Brain pericyte (primary cell): ENCODE results near the gene EEF1A1.
"Not testable (repeated sequence)": the region's sequence is repeated elsewhere in the genome, so short reads cannot be mapped to it uniquely, and the experiment has no call there.

ENCODE experiments used
- DNase-seq: peaks from one replicate; pipeline ENCODE4 v3.0.0-alpha.2; 2012; ENCODE audit warnings: low read depth, low spot score

Gene EEF1A1

DNA sequence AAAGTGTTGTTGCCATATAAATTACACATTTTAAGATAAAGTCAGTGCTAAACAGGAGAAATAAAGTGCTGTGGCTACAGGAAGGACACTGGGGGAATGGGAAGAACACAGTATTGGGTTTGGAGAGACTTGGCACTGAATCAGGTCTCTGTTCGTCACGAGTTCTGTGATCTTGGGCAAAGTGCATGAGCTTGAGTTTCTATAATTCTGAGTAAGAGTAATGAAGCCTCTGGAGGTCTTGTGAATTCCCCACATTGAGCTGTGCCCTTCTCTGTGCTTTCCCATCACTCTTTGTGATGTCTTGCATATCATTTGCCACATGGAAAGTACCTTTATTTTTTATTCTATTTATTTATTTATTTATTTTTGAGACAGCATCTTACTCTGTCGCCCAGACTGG, 16.8 kb upstream of the EEF1A1 start:
- no peak for DNase-seq

DNA sequence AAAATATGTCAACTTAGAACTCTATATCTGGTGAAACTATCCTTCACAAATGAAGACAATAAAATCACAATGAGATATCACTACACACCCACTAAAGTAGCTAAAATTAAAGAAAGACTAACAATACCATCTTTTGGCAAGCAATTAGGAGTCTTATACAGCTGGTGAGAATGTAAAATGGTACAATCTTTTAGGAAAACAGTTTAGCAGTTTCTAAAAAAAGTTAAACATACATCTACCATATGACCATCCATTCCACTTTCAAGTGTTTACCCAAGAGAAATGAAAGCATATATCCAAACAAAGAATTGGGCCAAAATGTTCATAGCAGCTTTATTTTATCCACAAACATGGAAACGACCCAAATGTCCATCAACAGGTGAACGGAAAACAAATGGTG, 13.8 kb upstream of the EEF1A1 start:
- DNase-seq: no peak

DNA sequence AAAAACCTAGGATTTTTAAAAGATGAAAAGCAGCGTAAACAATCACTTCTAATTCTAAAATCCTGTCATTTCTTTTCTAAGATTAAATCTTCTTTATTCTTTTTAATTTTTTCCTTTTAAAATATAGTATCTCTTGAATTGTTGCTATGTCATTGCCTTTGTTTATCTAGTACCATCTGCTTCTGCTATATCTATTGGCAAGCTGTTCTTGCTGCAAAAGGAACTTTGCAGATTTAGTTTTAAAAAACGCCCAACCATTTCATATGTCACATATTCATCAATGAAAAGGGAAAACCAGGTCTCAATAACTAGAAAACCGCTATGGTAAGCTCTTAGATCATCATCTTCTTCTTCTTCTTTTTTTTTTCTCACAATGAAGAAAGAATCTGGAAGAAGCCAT, 11.5 kb upstream of the EEF1A1 start:
- no peak for DNase-seq

DNA sequence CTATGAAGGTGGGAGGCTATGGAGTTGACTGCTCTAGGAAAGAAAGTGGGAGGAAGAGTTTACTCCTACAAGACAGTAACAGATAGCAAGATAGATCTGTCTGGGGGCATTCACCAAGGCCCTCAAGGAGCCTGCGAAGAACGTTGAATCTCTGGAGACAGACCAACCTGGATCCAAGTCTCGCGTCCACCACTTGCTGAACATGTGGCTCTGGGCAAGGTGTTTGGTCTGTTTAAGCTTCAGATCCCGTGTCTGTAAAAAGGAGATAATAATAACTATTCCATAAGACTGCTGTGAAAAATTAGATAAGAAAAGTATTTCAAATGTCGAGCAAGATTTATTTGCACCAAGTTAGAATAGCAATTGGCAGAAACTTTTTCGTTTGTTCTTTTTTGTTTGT, 8.1 kb upstream of the EEF1A1 start:
- no peak for DNase-seq

DNA sequence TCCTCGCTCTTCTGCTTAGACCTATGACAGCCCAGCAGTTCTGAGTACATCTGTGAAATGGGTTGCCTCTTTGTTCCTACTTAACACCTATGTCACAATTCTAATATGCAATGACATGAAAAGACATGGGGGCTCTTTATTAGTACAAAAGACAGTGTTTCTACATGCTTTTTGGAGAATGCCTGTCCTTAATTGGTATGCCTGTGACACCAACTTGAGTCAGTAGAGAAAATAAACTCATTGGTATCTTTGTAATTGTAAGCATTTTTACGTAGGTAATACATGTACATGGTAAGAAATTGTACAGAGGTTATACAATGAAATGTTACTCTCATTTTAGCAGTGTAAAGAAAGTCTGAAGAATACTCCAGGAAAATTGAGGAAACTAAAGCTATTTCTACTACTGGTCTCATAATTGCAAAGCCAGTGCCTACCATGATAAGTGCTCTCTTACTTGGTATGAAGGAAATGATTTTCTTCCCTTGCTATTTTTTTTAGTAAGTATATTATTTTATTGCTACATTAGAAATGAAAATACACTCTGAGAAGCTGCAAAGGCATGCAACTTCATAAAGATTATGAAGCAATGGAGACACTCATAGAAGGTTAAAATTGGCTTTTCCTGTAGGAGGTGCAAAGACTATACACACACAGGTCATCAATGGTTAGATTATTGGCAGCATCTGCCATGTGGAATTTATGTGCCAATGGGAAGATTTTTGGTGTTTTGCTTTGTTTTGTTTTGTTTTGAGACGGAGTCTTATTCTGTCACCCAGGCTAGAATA, 4.9 kb upstream of the EEF1A1 start:
- DNase-seq: no peak

DNA sequence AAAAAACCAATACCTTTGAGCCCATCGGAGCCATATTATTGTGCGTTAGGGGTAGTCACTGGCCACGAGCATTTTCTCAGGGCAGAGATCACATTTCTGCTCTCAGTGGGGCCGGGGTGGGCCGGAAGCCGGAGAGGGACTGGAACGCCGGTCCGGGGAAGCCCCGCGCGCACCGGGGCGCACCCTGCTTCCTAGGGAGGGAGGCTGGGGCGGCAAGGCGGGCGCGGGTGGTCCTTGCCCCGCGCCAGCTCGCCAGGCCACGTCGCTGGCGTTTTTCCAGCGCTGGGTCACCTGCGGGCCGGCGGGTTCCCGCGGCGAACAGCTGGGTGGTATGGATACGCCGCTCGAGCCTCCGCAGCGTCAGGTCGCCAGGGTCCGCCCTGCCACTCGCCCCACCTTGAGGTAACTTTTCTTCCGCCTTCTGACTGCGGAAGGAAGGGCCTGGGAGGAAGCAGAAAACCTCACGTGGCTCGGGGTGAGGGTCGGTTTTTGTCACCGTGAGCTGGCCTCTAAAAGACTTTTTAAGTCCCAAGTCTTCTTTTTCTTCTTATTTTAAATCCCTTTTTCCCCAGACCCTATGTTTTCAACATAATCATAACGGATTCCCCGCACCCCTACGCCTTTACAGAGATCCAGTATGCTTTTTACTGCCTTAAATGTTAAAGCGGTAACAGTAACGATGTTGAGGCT, 2.7 kb upstream of the EEF1A1 start:
- no peak for DNase-seq

DNA sequence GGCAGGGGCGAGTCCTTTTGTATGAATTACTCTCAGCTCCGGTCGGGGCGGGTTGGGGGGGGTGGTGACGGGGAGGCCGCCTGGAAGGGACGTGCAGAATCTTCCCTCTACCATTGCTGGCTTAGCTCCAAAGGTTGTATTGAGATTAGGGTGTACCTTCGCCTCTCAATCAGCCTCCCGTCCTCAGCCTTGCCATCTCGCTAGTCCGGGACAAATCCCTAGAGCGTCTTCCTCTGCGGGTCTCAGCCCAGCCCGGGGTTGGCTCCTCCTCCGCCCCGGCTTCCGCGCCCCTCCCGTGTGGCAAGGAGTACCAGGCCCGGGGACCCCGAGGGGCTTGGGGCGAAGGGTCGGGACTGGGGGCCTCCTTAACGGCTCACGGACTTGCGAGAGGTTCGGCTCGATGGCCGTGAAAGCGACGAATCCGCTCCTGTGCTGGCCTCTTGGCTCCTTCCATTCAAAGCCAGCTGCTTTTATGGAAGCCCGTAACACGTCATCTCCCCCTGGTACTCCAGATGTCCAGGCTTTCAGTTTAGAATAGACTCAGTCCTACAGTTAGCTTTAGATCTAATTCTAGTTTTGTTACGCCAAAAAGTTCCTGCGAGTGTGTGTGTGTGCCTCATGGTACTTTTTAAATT, 636 bp upstream of the EEF1A1 start:
- peak; percentile 80 for DNase-seq

DNA sequence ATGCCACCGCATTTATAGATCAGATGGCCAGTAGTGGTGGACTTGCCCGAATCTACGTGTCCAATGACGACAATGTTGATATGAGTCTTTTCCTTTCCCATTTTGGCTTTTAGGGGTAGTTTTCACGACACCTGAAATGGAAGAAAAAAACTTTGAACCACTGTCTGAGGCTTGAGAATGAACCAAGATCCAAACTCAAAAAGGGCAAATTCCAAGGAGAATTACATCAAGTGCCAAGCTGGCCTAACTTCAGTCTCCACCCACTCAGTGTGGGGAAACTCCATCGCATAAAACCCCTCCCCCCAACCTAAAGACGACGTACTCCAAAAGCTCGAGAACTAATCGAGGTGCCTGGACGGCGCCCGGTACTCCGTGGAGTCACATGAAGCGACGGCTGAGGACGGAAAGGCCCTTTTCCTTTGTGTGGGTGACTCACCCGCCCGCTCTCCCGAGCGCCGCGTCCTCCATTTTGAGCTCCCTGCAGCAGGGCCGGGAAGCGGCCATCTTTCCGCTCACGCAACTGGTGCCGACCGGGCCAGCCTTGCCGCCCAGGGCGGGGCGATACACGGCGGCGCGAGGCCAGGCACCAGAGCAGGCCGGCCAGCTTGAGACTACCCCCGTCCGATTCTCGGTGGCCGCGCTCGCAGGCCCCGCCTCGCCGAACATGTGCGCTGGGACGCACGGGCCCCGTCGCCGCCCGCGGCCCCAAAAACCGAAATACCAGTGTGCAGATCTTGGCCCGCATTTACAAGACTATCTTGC, 725 bp downstream of the EEF1A1 start:
- no peak for DNase-seq

DNA sequence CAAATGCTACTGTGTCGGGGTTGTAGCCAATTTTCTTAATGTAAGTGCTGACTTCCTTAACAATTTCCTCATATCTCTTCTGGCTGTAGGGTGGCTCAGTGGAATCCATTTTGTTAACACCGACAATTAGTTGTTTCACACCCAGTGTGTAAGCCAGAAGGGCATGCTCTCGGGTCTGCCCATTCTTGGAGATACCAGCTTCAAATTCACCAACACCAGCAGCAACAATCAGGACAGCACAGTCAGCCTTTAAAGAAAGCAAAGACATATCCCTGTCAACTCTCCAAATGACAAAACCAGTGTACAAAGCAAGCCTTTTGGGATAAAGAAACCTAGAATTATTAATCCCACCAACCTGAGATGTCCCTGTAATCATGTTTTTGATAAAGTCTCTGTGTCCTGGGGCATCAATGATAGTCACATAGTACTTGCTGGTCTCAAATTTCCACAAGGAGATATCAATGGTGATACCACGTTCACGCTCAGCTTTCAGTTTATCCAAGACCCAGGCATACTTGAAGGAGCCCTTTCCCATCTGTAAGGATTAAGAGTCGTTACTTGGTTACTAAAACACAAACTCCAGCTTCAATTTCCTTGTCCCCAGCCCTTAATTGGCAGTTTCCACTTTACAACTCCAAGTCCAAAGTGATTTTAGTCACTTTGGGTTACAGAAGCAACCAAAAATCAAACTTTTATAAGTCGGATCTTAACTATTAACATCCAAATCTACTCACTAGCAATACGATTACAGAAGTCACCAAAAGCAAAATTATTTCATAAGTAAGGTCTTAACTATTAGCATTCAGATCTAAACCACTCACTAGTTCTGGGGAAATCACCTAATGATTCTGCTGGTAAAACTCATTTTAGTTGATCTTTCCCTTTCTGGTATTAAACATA, 1.6 kb downstream of the EEF1A1 start:
- DNase-seq: not testable (repeated sequence)

DNA sequence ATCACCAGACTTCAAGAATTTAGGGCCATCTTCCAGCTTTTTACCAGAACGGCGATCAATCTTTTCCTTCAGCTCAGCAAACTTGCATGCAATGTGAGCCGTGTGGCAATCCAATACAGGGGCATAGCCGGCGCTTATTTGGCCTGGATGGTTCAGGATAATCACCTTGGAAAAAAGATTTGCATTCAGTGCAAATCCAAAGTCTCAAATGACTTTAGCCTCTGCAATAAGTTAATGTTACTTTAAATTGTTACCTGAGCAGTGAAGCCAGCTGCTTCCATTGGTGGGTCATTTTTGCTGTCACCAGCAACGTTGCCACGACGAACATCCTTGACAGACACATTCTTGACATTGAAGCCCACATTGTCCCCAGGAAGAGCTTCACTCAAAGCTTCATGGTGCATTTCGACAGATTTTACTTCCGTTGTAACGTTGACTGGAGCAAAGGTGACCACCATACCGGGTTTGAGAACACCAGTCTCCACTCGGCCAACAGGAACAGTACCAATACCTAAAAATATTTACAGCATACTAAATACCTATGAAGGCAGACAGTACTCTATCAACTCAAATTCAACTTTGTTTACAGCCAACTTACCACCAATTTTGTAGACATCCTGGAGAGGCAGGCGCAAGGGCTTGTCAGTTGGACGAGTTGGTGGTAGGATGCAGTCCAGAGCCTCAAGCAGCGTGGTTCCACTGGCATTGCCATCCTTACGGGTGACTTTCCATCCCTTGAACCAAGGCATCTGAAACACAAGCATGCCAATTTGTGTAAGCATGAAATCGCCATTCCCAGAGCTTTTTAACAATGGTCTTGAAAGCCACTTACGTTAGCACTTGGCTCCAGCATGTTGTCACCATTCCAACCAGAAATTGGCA, 2.5 kb downstream of the EEF1A1 start:
- not testable (repeated sequence) for DNase-seq

DNA sequence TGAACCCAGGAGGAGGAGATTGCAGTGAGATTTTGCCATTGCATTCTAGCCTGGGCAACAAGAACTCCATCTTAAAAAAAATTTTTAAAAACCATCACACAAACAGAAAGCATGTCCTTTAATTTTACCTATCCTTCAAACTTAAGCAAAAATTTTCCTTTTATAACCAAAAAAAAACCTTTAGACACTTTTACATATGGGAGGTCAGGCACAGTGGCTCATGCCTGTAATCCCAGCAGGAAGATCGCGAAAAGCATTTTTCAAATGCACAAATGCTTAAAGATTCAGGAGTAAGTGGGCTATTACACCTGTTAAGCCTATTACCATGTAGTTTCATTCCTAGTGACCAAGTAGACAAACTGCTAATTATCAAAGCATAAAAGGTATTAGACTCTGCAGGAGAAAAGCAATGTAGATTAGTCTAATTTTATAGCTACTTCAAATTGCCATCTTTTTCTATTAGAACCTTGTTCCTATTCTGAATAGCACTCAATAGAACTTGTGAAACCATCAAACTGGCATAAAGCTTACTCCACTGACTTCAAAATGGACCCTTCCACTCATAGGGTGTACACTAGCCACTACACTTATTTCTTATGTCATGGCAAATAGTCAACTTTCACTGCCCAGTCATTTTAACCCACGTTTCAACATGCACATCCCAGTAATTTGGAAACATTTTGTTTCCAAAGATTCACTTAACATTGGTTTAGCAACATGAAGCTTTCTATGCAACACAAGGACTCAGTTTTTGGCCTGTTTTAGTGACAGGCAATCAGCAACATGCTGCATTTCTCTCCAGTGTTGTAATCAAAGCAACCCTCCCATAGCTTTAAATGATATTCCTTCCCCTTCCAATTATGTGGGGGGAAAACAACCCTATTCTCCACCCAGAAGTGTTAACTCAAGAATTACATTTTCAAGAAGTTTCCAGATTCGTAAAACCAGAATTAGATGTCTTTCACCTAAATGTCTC, 4.0 kb downstream of the EEF1A1 start:
- no peak for DNase-seq

DNA sequence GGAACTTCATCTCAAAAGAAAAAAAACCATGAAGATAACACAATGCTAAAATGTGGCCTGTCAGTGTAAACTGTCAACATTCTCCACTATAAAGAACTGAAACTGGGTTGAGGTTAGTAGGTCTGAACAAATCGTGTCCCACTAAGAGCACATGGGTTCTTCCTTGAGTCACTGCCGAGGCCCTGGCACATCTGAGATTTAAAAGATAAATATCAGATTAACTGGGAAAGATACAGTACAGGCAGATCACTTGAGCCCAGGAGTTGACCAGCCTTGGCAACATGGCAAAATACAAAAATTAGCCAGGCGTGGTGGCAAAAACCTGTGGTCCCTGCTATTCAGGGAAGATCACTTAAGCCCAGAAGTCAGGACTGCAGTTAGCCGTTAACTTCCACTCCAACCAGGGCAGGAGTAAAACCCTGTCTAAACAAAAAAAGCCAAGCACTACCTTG, 5.6 kb downstream of the EEF1A1 start:
- DNase-seq: no peak

DNA sequence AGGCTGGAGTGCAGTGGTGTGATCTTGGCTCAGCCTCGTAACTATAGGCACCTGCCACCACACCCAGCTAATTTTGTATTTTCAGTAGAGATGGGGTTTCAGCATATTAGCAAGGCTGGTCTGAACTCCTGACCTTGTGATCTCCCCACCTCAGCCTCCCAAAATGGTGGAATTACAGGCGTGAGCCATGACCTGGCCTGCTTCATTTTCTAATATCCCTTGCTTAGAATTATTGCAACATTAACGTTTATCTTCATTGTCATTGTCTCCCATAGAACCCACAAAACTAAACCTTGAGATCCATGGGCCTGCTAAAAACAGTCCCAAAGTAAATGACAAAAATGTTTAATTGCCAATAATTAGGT, 6.1 kb downstream of the EEF1A1 start:
- DNase-seq: no peak

DNA sequence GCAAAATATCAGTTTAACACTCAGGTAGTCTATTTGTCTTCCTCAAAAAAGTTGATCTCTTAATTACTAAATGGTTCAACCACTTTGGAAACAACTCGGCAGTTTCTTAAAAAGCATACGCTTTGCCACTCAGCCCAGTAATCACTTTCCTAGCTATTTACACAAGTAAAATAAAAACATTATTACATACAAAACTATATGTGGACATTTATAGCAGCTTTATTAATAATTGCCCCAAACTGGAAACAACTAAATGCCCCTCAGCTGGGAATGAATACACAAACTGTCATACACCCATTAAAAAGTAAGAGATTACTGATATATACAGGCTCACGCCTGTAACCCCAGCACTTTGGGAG, 7.4 kb downstream of the EEF1A1 start:
- DNase-seq: no peak

DNA sequence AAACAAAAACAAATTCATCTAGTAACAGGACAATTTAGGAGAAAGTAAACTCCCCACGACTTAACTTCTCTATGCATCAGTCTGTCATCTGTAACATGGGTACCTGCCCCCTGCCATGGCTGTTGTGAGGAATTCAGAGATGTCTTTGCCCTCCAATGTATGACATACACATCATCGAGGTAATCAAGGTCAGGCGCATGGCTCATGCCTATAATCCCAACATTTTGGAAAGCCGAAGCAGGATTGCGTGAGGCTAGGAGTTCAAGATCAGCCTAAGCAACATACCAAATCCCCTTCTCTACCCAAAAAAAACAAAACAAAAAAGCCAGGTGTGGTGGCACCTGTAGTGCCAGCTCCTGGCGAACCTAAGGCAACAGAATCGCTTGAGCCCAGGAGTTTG, 9.0 kb downstream of the EEF1A1 start:
- no peak for DNase-seq

DNA sequence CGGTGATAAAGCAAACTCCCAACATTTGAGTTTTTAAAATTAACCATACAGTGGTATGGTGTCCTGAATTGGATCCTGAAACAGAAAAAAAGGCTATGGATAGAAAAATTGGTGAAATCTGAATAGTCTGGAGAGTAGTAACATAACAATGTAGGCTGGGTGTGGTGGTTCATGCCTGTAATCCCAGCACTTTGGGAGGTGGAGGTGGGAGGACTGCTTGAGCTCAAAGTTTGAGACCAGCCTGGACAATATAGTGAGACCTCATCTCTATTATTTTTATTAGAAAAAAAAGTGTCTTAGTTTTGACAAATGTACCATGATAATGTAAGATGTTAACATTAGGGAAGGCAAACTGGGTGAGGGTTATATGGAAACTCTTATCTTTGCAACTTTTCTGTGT, 11.0 kb downstream of the EEF1A1 start:
- no peak for DNase-seq

DNA sequence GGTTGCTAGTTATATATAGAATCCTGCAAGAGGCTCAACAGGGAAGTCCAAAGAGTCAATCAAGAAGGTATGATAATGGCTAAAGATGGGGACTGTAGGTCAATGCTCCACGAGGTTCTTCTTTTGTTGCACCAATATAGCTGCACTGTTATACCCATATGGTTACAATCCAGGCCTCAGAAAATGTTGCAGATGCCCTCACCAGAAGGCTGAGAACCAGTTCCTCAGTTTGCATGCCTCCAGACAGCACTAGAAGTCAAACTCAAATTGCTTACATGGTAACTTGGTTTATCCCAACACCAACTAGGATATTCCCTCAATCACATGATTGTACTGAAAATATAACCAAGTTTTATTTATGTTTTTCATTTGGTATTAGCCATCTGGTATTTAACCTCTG, 12.1 kb downstream of the EEF1A1 start:
- DNase-seq: no peak

DNA sequence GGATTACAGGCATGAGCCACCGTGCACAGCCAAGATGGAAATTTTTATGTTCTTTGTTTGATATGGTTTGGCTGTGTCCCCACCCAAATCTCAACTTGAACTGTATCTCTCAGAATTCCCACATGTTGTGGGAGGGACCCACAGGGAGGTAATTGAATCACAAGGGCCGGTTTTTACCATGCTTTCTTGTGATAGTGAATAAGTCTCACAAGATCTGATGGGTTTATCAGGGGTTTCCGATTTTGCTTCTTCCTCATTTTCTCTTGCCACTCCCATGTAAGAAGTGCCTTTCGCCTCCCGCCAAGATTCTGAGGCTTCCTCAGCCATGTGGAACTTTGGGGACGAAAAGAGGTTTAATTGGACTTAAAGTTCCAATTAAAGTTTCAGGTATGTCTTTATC, 14.6 kb downstream of the EEF1A1 start:
- no peak for DNase-seq

DNA sequence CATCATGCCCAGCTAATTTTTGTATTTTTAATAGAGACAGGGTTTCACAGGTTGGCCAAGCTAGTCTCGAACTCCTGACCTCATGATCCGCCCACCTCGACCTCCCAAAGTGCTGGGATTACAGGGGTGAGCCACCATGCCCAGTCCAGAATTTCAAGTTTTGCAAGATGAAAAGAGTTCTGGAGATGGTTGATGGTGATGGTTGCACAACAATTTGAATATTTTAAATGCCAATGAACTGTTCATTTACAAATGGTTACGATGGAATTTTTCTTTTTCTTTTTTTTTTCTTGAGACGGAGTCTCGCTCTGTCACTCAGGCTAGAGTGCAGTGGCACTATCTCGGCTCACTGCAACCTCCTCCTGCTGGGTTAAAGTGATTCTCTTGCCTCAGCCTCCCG, 15.1 kb downstream of the EEF1A1 start:
- not testable (repeated sequence) for DNase-seq
